ENCODE results near the gene HOXD4. TPM values are rescaled to one million over a fixed set of nuclear protein-coding genes. Genes with fewer than 3 reads are reported as not detected.

The HOXD4 gene
- total RNA-seq, 1 donor from 2014 or later: 0.70 TPM

Small RNA genes within 50 kb of the gene (microRNA-seq; reads per million reads assigned to microRNA genes)
- gene MIR10B: 3,657 reads per million, percentile 90 among the genes with 10 or more reads in this experiment

Other genes with a start within 250 kb of the HOXD4 start
- gene LNPK, start 149.3 kb upstream of the HOXD4 start, total RNA-seq: 44.0 TPM
- not detected for gene EVX2, start 67.6 kb upstream of the HOXD4 start, total RNA-seq
- gene HOXD13, start 58.8 kb upstream of the HOXD4 start, total RNA-seq: not detected
- gene HOXD12, start 51.8 kb upstream of the HOXD4 start, total RNA-seq: not detected
- gene HOXD11, start 44.3 kb upstream of the HOXD4 start, total RNA-seq: not detected
- 0.16 TPM for gene HOXD10, start 34.8 kb upstream of the HOXD4 start, total RNA-seq
- gene HOXD9, start 28.8 kb upstream of the HOXD4 start, total RNA-seq: not detected
- gene HOXD8, start 21.8 kb upstream of the HOXD4 start, total RNA-seq: 1.1 TPM
- gene HOXD3, start 5.8 kb downstream of the HOXD4 start, total RNA-seq: 1.0 TPM
- gene HOXD1, start 37.1 kb downstream of the HOXD4 start, total RNA-seq: 0.59 TPM
- gene MTX2, start 117.9 kb downstream of the HOXD4 start, total RNA-seq: 44.1 TPM